Measurements from ENCODE around the gene MMP19. TPM values are rescaled to one million over a fixed set of nuclear protein-coding genes. Genes with fewer than 3 reads are reported as not detected.
"Not testable (repeated sequence)": the region's sequence is repeated elsewhere in the genome, so short reads cannot be mapped to it uniquely, and the experiment has no call there.

Gene MMP19
- total RNA-seq, 6 experiments from 2014 or later = 13.7 to 24.7 (median 21.4) TPM

DNA sequence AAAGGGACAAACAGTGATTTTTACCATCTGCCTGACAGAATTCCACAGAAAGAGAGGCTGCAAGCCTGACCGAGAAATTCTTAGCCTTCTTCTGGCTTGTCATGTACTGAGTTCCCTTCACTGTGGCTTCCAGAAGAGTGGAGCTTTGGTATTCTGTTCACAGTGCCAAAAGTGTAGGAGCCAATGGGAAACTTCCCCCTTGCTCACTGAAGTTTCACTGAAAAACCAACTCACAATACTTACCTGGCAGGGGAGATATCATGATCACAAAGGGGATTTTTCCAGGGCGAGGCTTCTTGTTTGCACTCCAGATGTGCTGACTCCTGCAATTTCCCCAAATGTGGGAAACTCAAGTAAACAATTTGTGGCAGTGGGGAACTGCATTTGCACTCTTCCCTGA lies 31.7 kb upstream of the MMP19 start:
- TF ChIP-seq, protein P1, sequence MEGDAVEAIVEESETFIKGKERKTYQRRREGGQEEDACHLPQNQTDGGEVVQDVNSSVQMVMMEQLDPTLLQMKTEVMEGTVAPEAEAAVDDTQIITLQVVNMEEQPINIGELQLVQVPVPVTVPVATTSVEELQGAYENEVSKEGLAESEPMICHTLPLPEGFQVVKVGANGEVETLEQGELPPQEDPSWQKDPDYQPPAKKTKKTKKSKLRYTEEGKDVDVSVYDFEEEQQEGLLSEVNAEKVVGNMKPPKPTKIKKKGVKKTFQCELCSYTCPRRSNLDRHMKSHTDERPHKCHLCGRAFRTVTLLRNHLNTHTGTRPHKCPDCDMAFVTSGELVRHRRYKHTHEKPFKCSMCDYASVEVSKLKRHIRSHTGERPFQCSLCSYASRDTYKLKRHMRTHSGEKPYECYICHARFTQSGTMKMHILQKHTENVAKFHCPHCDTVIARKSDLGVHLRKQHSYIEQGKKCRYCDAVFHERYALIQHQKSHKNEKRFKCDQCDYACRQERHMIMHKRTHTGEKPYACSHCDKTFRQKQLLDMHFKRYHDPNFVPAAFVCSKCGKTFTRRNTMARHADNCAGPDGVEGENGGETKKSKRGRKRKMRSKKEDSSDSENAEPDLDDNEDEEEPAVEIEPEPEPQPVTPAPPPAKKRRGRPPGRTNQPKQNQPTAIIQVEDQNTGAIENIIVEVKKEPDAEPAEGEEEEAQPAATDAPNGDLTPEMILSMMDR (IDR thresholded peaks at IDR 0.05) = no peak
- H3K27me3 Mint-ChIP-seq (ENCODE audit: insufficient read depth) = no peaks in the 10 kb centered on the region
- peaks cover 16% of the 10 kb centered on the region for H3K9me3 Mint-ChIP-seq
- peaks cover 14% of the 10 kb centered on the region for H3K36me3 Mint-ChIP-seq (ENCODE audit: low read depth)
- no peak for DNase-seq
- H3K27ac Mint-ChIP-seq = no peak overlapping the region
- H3K4me1 Mint-ChIP-seq (ENCODE audit: low read depth) = no peaks in the 10 kb centered on the region
- no peak overlapping the region for H3K4me3 Mint-ChIP-seq

DNA sequence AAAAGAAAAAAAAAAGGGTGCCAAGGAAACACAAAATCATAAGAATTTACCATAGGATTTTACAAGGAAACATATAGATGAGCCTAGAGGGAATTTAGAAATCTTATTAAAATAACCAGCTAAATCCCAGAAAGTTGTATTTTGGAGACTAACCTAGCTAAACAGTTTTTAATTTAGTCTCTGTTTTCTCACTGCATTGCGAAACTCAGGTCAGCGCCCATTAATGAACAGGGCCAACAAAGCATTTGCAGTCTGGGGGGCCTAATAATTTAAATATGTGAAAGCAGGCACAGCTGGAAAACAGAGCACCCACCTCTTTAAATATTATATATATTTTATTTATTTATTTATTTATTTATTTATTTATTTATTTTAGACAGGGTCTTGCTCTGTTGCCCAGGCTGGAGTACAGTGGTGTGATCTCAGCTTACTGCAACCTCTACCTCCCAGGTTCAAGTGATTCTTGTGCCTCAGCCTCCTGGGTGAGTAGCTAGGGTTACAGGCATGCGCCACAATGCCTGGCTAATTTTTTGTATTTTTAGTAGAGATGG lies 23.8 kb upstream of the MMP19 start:
- H3K27ac Mint-ChIP-seq; DNase-seq; H3K27me3 Mint-ChIP-seq (ENCODE audit: insufficient read depth); H3K36me3 Mint-ChIP-seq (ENCODE audit: low read depth); H3K9me3 Mint-ChIP-seq; H3K4me1 Mint-ChIP-seq (ENCODE audit: low read depth); H3K4me3 Mint-ChIP-seq: not testable (repeated sequence)

DNA sequence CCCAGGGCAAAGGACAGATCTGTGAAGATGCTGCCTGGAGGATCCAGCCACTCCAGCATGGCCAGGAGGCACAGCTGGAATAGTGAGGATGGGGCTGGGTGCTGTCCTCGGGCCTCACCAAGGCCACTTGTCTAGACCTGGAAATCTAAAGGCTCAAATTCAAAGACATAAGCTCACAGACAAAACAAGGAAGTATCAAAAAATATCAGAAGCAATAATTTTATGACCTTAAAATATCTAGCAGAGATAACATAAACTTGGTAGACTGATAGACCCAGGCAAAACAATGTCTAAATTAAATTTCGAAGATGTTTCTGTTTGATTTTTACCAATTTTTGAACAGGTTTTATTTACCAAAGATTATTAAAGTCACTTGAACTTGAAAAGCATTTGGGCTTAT lies 22.6 kb upstream of the MMP19 start:
- H3K4me1 Mint-ChIP-seq (ENCODE audit: low read depth) = no peaks in the 10 kb centered on the region
- H3K36me3 Mint-ChIP-seq (ENCODE audit: low read depth) = no peaks in the 10 kb centered on the region
- H3K27ac Mint-ChIP-seq = no peak overlapping the region
- H3K27me3 Mint-ChIP-seq (ENCODE audit: insufficient read depth) = no peaks in the 10 kb centered on the region
- no peak overlapping the region for H3K4me3 Mint-ChIP-seq
- no peak for DNase-seq
- H3K9me3 Mint-ChIP-seq = peaks cover 6% of the 10 kb centered on the region
- TF ChIP-seq, protein P1 (IDR thresholded peaks at IDR 0.05) = no peak

DNA sequence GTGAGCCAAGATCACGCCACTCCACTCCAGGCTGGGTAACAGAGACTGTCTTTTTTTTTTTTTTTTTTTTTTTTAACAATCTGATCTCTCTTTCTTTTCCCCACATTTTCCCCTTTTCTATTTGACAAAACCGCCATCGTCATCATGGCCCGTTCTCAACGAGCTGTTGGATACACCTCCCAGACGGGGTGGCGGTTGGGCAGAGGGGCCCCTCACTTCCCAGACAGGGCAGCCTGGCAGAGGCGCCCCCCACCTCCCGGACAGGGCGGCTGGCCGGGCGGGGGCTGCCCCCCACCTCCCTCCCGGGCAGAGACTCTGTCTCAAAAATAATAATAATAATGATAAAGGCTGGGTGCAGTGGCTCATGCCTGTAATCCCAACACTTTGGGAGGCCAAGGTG lies 20.2 kb upstream of the MMP19 start:
- not testable (repeated sequence) for H3K27me3 Mint-ChIP-seq (ENCODE audit: insufficient read depth); H3K27ac Mint-ChIP-seq; H3K4me3 Mint-ChIP-seq; H3K4me1 Mint-ChIP-seq (ENCODE audit: low read depth); H3K36me3 Mint-ChIP-seq (ENCODE audit: low read depth); DNase-seq; H3K9me3 Mint-ChIP-seq

DNA sequence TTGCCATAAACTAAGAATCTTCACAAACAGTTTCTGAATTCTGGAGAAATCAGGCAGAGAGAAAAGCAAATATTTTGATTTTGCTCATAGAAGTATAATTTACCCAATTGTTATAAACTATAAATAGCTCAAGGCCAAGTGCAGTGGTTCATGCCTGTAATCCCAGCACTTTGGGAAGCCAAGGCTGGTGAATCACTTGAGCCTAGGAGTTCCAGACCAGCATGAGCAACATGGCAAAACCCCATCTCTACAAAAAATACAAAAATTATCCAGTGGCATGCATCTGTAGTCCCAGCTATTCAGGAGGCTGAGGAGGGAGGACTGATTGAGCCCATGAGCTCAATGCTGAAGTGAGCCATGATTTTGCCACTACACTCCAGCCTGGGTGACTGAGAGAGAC lies 19.6 kb upstream of the MMP19 start:
- TF ChIP-seq, protein P1 (IDR thresholded peaks at IDR 0.05) = no peak
- 0 out of 2 replicates have a peak, but pooled peaks cover under 1% of the 10 kb centered on the region for H3K27me3 Mint-ChIP-seq (ENCODE audit: insufficient read depth)
- H3K4me1 Mint-ChIP-seq (ENCODE audit: low read depth) = no peaks in the 10 kb centered on the region
- no peak overlapping the region for H3K4me3 Mint-ChIP-seq
- no peak overlapping the region for H3K27ac Mint-ChIP-seq
- no peak for DNase-seq
- no peaks in the 10 kb centered on the region for H3K36me3 Mint-ChIP-seq (ENCODE audit: low read depth)
- H3K9me3 Mint-ChIP-seq = peaks cover 6% of the 10 kb centered on the region

DNA sequence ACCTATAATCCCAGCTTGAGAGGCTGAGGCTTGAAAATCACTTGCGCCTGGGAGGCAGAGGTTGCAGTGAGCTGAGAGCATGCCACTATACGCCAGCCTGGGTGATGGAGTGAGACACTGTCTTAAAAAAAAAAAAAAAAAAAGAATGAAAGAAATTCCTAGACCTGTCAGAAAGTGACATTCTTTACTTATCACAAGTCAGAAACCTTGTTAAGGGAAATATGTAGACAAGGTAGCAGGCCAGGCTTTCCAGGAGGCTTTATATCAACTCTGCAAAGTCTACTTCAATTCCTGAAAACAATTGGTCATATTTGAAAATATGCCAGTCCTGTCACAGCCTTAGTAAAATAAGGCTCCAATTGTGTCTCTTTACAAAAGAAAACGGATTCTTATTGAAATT lies 19.1 kb upstream of the MMP19 start:
- Mint-ChIP-seq H3K4me1 (ENCODE audit: low read depth) (no peaks in the 10 kb centered on the region), H3K36me3 (ENCODE audit: low read depth) (no peaks in the 10 kb centered on the region), H3K9me3 (peaks cover 6% of the 10 kb centered on the region), H3K4me3 (no peak overlapping the region), H3K27ac (no peak overlapping the region), H3K27me3 (ENCODE audit: insufficient read depth) (peaks cover 4% of the 10 kb centered on the region; the same call in 1 of the 2 replicates)
- DNase-seq = no peak
- TF ChIP-seq, protein P1 (IDR thresholded peaks at IDR 0.05) = no peak

DNA sequence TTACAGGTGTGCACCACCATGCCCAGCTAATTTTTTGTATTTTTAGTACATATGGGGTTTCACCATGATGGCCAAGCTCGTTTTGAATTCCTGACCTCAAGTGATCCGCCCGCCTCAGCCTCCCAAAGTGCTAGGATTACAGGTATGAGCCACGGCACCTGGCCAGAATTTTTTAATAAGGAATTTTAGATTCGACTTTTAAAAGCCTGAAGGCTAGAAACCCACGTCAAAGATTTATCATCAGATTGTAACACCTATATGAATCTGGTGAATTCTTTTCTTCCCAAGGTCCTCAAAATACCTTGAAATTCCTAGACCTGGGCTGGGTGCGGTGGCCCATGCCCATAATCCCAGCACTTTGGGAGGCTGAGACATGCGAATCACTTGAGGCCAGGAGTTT lies 18.7 kb upstream of the MMP19 start:
- Mint-ChIP-seq H3K4me1 (ENCODE audit: low read depth) (no peaks in the 10 kb centered on the region), H3K27me3 (ENCODE audit: insufficient read depth) (peaks cover 4% of the 10 kb centered on the region; the same call in 1 of the 2 replicates), H3K4me3 (no peak overlapping the region), H3K9me3 (peaks cover 6% of the 10 kb centered on the region), H3K27ac (no peak overlapping the region), H3K36me3 (ENCODE audit: low read depth) (no peaks in the 10 kb centered on the region)
- TF ChIP-seq, protein P1 (IDR thresholded peaks at IDR 0.05) = no peak
- DNase-seq = no peak

All from HFFc6 (cell line).